Measurements from ENCODE around the gene COQ10B.

Gene COQ10B

DNA sequence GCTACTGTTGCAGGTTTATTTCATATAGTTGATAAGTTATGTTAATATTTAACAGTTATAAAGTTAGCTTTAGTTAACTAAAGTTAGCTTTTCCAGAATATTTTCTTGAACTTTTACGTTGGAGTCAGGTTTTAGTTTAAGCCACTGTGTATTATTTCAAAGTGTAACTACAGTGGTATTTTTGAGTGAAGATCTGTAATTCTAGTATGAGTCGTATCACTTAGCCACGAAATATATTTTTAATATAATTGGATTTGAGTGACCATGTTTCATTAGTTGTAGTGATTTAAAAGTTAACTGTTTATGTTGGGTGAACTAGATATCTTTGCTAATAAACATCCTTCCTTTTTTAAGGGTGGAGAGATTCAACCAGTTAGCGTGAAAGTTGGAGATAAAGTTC is 49.3 kb downstream of the COQ10B start:
- no peak for DNase-seq

DNA sequence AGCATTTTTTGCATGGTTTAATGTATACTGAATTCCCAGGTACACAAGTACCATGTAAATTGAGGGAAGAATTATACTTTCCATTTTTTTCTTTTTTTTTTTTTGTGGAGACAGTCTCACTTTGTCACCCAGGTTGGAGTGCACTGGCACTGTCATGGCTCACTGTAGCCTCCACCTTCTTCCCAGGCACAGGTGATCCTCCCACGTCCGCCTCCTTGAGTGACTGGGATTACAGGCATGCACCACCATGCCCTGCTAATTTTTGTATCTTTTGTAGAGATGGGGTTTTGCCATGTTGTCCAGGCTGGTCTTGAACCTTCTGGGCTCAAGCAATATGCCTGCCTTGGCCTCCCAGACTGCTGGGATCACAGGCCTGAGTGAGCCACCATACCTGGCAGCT is 50.6 kb downstream of the COQ10B start:
- DNase-seq: no peak

DNA sequence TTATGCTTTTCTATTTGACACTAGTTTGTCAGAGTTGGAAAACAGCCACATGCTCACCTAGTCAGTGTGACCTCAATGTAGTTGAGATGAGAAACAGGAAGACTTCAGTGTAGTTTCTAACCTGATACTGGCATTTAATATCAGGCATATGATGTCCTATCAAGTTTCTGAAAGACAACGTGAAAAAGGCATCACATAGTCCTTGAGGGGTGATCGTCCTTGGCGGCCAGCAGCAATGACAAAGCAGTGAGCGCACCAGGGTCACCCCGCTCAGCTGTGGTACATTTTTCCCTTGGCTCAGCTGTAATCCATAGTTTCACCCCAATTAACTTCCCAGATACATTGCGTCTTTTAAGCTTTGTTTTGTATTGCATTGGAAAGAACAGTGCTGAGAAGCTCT is 51.2 kb downstream of the COQ10B start:
- peak; percentile 17 for DNase-seq

DNA sequence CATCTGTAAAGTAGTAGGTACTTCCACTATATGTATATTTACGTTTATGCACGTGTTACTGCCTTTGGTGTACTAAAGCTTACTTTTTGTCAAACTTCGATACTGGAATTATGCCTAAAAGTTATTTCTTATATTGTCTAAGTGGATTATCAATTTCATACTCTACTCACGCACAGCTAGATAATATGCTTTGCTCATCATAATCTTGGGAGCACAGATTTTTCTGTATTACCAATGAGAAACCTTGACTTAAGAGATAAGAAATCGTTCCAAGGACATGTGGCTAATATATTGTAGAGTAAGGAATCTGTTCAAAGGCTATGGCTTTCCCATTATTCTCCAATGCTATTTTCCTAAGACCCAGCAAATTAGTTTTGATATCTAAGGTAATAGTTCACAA is 53.3 kb downstream of the COQ10B start:
- DNase-seq: no peak

DNA sequence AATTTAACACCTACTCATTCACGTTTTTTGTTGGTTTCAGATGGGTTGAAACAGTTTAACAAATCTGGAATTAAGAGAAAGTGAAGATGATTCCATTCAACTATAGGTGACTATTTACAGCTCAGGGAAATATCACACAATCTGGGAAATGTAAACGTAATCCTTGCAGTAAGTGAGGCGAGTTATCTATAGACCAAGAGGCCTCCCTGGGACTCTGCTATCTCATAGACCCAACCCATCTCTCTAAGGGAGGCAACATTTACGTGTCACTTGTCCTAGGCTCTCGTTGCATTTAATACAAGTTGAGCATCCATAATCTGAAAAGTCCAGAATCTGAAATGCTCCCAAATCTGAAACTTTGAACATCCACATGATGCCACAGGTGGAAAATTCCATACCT is 60.6 kb downstream of the COQ10B start:
- DNase-seq: no peak

DNA sequence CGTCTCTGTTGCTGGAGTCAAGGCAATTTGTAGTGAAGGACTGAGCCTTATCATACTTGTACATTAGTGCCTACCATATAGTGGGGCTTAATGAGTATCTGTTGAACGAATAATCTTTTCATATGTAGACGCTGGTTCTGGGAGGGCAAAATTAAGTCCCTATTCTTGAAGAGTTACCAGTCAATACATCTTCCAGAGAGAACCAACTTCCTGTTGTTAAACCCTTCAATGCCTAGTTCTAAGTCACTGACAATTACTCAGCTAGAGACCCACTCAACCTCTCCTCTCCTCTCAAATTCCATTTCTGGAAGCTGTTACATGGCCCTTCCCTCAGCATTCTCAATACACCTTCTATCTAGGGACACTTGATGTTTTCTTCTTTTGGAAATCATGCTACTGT is 61.4 kb downstream of the COQ10B start:
- peak; percentile 78 for DNase-seq

DNA sequence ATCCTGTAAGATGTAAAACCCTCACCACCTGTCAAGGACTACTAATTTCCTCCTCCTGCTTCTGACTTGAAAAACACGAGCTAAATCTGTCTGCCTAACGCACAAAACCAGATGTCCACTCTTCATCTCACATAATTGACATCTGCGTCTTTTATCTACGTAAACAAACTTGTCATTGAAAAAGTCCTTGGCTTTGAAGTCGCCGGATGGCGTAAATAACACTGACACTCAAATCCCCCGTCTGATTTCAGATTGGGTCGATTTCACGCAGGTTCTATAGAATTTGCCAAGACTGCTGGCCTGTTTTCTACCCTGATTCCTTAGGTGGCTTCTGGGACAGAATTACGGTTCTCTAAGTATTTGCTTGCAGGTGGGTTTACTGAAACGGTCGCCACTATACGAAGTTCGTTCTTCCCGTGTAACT is 62.0 kb downstream of the COQ10B start:
- DNase-seq: peak; percentile 94

DNA sequence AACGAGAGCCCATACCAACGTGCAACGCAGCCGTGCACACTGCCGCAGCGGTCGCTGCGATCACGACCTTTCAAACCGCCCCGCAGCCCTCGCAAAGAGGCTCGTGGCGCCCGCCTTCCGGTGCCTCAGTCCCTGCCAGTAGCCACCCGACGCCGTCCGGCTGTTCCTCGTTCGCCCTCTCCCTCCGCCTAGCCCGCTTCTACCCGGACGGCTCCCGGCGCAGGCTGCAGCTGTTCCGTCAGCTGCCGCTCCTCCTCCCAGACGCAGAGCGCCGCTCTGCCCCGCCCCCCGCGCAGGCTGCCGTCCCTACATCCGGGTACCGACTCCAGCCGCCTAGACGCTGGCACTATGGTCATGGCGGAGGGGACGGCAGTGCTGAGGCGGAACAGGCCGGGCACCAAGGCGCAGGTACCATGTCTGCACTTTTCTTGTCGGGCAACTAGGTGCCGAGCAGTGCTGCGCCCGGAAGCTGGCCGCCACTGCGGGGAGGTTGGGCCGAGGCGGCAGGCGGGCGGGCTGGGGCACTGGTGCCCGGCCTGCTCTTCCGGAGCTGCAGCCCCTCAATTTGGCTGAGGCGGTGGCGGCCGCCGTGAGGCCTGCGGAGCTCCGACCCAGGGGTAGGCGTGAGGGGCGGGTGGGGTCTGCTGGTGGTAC is 62.5 kb downstream of the COQ10B start, which contains the start of gene MOB4:
Gene MOB4, plus strand, starts transcription at position 328 of the 654 bp plus-strand sequence. Its CDS starts 21 bp downstream, at position 349.
- DNase-seq: peak; percentile 98

DNA sequence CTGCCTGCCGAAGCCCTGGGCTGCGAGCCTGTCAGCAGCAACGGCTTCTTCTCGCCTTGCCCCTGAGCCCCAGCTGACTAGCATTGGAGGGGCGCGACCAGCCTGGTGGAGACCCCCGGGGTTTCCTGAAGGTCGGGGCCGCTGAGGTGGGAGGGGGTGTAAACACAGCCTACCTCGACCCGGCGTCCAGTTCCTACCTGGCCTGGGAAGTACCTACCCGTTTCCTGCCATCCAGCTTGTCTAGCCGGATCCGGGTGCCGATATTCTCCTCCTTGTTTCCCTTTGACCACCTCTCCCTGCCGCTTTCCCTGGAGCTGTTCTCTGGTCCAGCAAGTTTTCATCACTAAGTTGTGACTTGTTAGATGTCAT is 63.0 kb downstream of the COQ10B start:
- peak; percentile 66 for DNase-seq

DNA sequence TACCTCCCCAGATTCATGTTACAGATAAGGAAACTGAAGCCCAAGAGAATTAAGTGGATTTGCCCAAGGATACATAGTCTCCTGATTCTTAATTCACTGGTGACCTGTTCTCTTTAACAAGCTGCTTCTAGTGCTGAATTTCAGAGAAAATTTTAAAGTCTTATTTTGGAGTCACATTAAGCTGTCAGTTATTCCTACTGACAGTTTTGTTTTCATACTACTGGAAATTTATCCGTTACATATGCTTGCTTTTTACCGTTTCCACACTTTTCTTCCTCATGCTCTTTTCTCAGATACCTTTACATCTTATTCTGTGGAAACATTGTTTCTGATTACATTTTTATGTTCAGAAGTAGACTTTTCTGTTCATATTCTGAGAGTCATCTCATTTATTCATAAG is 63.8 kb downstream of the COQ10B start:
- DNase-seq: peak; percentile 52
